Bladder microvascular endothelial cell (primary cell): ENCODE results near the gene ARHGAP23. TPM values are rescaled to one million over a fixed set of nuclear protein-coding genes. Genes with fewer than 3 reads are reported as not detected.

ENCODE experiments used
- total RNA-seq: library from RNA; depleted of rRNA; stranded (reverse); fragments of >200 nt; gene quantifications from 2 replicates; pipeline ENCODE4 v1.2.3, GENCODE V29; 2014

Gene ARHGAP23, protein sequence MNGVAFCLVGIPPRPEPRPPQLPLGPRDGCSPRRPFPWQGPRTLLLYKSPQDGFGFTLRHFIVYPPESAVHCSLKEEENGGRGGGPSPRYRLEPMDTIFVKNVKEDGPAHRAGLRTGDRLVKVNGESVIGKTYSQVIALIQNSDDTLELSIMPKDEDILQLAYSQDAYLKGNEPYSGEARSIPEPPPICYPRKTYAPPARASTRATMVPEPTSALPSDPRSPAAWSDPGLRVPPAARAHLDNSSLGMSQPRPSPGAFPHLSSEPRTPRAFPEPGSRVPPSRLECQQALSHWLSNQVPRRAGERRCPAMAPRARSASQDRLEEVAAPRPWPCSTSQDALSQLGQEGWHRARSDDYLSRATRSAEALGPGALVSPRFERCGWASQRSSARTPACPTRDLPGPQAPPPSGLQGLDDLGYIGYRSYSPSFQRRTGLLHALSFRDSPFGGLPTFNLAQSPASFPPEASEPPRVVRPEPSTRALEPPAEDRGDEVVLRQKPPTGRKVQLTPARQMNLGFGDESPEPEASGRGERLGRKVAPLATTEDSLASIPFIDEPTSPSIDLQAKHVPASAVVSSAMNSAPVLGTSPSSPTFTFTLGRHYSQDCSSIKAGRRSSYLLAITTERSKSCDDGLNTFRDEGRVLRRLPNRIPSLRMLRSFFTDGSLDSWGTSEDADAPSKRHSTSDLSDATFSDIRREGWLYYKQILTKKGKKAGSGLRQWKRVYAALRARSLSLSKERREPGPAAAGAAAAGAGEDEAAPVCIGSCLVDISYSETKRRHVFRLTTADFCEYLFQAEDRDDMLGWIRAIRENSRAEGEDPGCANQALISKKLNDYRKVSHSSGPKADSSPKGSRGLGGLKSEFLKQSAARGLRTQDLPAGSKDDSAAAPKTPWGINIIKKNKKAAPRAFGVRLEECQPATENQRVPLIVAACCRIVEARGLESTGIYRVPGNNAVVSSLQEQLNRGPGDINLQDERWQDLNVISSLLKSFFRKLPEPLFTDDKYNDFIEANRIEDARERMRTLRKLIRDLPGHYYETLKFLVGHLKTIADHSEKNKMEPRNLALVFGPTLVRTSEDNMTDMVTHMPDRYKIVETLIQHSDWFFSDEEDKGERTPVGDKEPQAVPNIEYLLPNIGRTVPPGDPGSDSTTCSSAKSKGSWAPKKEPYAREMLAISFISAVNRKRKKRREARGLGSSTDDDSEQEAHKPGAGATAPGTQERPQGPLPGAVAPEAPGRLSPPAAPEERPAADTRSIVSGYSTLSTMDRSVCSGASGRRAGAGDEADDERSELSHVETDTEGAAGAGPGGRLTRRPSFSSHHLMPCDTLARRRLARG (N-terminal part only)
- 33.4 and 86.3 TPM in 2 replicates for total RNA-seq

DNA sequence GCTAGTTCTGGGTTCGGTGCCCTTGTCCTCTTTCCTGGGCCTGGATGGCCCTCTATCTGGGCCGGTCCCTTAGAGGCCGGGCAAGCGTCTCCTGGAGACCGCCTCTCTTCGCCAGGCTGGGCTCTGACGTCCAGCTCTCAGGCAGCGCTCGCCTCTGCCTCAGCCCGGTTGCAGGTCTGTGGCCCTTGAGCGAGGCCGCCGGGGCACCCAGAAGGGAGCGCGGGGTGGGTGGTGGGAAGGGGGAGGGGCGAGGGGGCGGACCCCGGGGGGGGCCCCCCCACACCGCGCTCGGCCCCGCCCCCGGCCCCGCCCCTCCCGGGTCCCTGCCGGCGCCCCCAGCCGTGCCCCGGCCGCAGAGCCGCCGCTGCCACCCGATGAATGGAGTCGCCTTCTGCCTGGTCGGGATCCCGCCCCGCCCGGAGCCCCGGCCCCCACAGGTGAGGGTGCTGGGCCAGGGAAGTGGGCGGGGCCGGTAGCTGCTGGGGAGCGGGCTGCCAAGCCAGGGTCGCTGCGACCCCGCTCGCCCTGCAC is at the start of gene ARHGAP23:
Gene ARHGAP23, plus strand, starts transcription at position 353 of the 531 bp plus-strand sequence. Its CDS starts 22 bp downstream, at position 375.

Other genes with a start within 250 kb of the ARHGAP23 start
- not detected in 2 replicates for gene TBC1D3, start 235.9 kb upstream of the ARHGAP23 start, total RNA-seq
- 24.1 and 30.1 TPM in 2 replicates for gene MRPL45, start 131.3 kb upstream of the ARHGAP23 start, total RNA-seq
- not detected in 2 replicates for gene GPR179, start 84.5 kb upstream of the ARHGAP23 start, total RNA-seq
- gene SOCS7, start 76.6 kb upstream of the ARHGAP23 start, total RNA-seq, result 3.2 and 7.7 TPM in 2 replicates
- 0.06 TPM in 1 of 2 replicates, not detected in the other for gene SRCIN1, start 177.5 kb downstream of the ARHGAP23 start, total RNA-seq
- gene EPOP, start 246.5 kb downstream of the ARHGAP23 start, total RNA-seq, result 0.49 and 0.63 TPM in 2 replicates